MM.1S (cell line): ENCODE results near the gene FRMD6.

Experiments used
- DNase-seq: peaks from one replicate; pipeline ENCODE4 v3.0.0-alpha.2; 2015
- H2AFZ ChIP-seq: fragments of 300-600 bp; sonication (generic); 2 replicates; pipeline ENCODE4 v1.6.0; 2016; ENCODE audit warnings: antibody characterized with exemption, low read length
- H3F3A ChIP-seq: fragments of 300-600 bp; sonication (generic); 2 replicates; pipeline ENCODE4 v1.6.1; 2016; ENCODE audit warnings: mild to moderate bottlenecking, antibody characterized with exemption, low read length, moderate library complexity, mixed read lengths; ENCODE audit not compliant: insufficient read depth
- H3K27ac ChIP-seq: fragments of 300-600 bp; sonication (generic); 2 replicates; pipeline ENCODE4 v1.5.1; 2016; ENCODE audit warnings: mild to moderate bottlenecking, low read length
- H3K27me3 ChIP-seq: fragments of 300-600 bp; sonication (generic); replicated peaks from 2 replicates; pipeline ENCODE4 v1.6.0; 2016; ENCODE audit warnings: low read length; ENCODE audit not compliant: insufficient read depth
- H3K36me3 ChIP-seq: fragments of 300-600 bp; sonication (generic); replicated peaks from 2 replicates; pipeline ENCODE4 v1.6.1; 2016; ENCODE audit warnings: mild to moderate bottlenecking, low read length, mixed read lengths; ENCODE audit not compliant: insufficient read depth
- H3K4me1 ChIP-seq: fragments of 300-600 bp; sonication (generic); 2 replicates; pipeline ENCODE4 v1.6.1; 2016; ENCODE audit warnings: low read length, mixed read lengths
- H3K4me2 ChIP-seq: fragments of 300-600 bp; sonication (generic); 2 replicates; pipeline ENCODE4 v1.6.0; 2016; ENCODE audit warnings: low read depth, low read length
- H3K4me3 ChIP-seq: fragments of 300-600 bp; sonication (generic); 2 replicates; pipeline ENCODE4 v1.5.1; 2016; ENCODE audit warnings: low read length, mixed read lengths
- H3K79me2 ChIP-seq: fragments of 300-600 bp; sonication (generic); 2 replicates; pipeline ENCODE4 v1.6.1; 2016; ENCODE audit warnings: mixed run types, low read length, mixed read lengths
- H3K9ac ChIP-seq: fragments of 300-600 bp; sonication (generic); 2 replicates; pipeline ENCODE4 v1.6.1; 2016; ENCODE audit warnings: low read length, mixed read lengths
- H3K9me2 ChIP-seq: fragments of 300-600 bp; sonication (generic); replicated peaks from 2 replicates; pipeline ENCODE4 v1.6.1; 2016; ENCODE audit warnings: mild to moderate bottlenecking, low read length, mixed read lengths; ENCODE audit not compliant: insufficient read depth
- H3K9me3 ChIP-seq: fragments of 300-600 bp; sonication (generic); replicated peaks from 2 replicates; pipeline ENCODE4 v1.6.1; 2016; ENCODE audit warnings: mild to moderate bottlenecking, low read length, mixed read lengths; ENCODE audit not compliant: insufficient read depth
- H4K20me1 ChIP-seq: fragments of 300-600 bp; sonication (generic); 2 replicates; pipeline ENCODE4 v1.6.1; 2016; ENCODE audit warnings: mild to moderate bottlenecking, low read length, moderate library complexity, mixed read lengths; ENCODE audit not compliant: insufficient read depth
- CTCF ChIP-seq: fragments of 300-600 bp; sonication (generic); IDR thresholded peaks from 2 replicates; pipeline ENCODE4 v1.5.1; 2016; ENCODE audit warnings: antibody characterized with exemption, low read length, mixed read lengths
- EZH2 ChIP-seq: fragments of 300-600 bp; sonication (generic); optimal IDR thresholded peaks from 2 replicates; pipeline ENCODE3; 2017; ENCODE audit warnings: low read depth, mild to moderate bottlenecking, antibody characterized with exemption, low read length, mixed read lengths
- EZH2phosphoT487 ChIP-seq: fragments of 300-600 bp; sonication (generic); IDR thresholded peaks from 2 replicates; pipeline ENCODE4 v1.6.1; 2018; ENCODE audit warnings: antibody characterized with exemption, low read length

The FRMD6 gene

DNA sequence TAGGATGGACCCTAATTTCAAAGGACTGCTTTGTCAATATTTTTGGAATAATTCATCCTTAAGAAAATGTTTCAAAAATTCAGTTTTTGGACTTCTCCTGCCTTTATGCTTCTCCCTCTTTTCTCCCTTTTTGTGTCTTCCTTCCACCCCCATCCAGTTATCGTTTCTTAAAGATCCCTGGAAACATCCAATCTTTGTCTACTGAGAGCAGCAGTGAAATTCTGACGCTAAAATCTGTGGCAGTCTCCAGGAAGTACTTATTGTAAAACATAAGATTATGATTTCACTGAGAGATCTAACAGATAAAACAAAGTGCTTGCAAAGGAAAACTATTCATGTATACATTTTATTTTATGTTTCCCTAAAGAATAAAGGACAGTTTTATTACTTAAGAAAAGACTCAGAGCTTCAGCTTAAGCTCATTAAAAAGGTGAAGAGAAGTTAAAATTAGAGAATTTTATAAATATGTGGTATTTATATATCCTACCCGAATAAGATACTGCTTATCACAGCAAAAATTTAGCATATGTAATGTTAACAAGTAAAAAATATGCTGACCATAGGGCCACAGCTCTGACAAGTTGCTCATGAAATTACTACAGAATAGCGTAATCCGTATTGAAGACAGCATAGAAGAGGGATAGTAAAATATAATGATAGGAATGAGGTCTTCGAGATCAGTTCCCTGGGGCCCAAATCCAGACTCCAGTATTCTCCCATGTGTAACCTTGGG lies 6.9 kb downstream of the FRMD6 start:
- no peaks in the 10 kb centered on the region for H3F3A ChIP-seq
- H3K4me2 ChIP-seq, result no peak overlapping the region
- H3K27me3 ChIP-seq, result no peaks in the 10 kb centered on the region
- no peaks in the 10 kb centered on the region for H4K20me1 ChIP-seq
- H3K36me3 ChIP-seq, result no peaks in the 10 kb centered on the region
- TF ChIP-seq EZH2phosphoT487, result no peak
- no peak for TF ChIP-seq EZH2
- no peak for TF ChIP-seq CTCF
- no peak overlapping the region for H3K27ac ChIP-seq
- H3K79me2 ChIP-seq, result peaks cover 92% of the 10 kb centered on the region
- no peak for DNase-seq
- peaks cover 4% of the 10 kb centered on the region; the same call in 1 of the 2 replicates for H3K4me1 ChIP-seq
- no peak overlapping the region for H3K9ac ChIP-seq
- H3K9me3 ChIP-seq, result no peaks in the 10 kb centered on the region
- H3K4me3 ChIP-seq, result no peak overlapping the region
- H3K9me2 ChIP-seq, result no peaks in the 10 kb centered on the region
- no peak overlapping the region for H2AFZ ChIP-seq

GRCh38 chr14:51660741-51661140 lies 9.0 kb downstream of the FRMD6 start:
- H2AFZ ChIP-seq, result no peak overlapping the region
- H3K9ac ChIP-seq, result no peak overlapping the region
- H3K9me2 ChIP-seq, result no peaks in the 10 kb centered on the region
- H3K79me2 ChIP-seq, result peaks cover 92% of the 10 kb centered on the region
- H3K4me1 ChIP-seq, result no peaks in the 10 kb centered on the region
- H4K20me1 ChIP-seq, result no peaks in the 10 kb centered on the region
- no peak overlapping the region for H3K4me2 ChIP-seq
- no peak overlapping the region for H3K27ac ChIP-seq
- no peak overlapping the region for H3K4me3 ChIP-seq
- no peaks in the 10 kb centered on the region for H3K9me3 ChIP-seq
- DNase-seq, result no peak
- no peaks in the 10 kb centered on the region for H3K27me3 ChIP-seq
- no peaks in the 10 kb centered on the region for H3K36me3 ChIP-seq
- no peak for TF ChIP-seq EZH2
- H3F3A ChIP-seq, result no peaks in the 10 kb centered on the region

DNA sequence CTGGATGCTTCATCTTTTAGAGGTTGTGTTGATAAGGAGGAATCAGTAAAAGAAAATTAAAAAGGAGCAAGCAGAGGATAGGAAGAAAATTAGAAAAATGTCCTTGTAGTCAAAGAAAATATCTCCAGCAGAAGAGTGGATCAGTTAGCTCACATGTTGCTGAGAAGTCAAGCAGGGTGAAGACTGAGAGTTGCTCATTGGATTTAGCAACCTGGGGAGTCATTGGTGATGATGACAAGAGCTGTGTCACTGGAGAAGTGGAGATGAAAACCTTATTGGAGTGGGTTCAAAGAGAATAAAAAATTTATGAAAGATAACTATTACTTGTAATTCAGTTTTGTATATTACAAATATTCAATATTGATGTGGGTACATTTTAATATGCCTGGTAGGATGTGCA lies 9.8 kb downstream of the FRMD6 start:
- H3K27me3 ChIP-seq, result no peaks in the 10 kb centered on the region
- no peak overlapping the region for H3K9ac ChIP-seq
- no peak overlapping the region for H2AFZ ChIP-seq
- no peak overlapping the region for H3K4me2 ChIP-seq
- no peaks in the 10 kb centered on the region for H3K9me3 ChIP-seq
- no peaks in the 10 kb centered on the region for H3K4me1 ChIP-seq
- no peaks in the 10 kb centered on the region for H3F3A ChIP-seq
- H3K79me2 ChIP-seq, result peaks cover 93% of the 10 kb centered on the region
- H3K4me3 ChIP-seq, result no peak overlapping the region
- H3K27ac ChIP-seq, result no peak overlapping the region
- H4K20me1 ChIP-seq, result no peaks in the 10 kb centered on the region
- no peaks in the 10 kb centered on the region for H3K9me2 ChIP-seq
- no peaks in the 10 kb centered on the region for H3K36me3 ChIP-seq
- TF ChIP-seq CTCF (no peak), EZH2phosphoT487 (no peak), EZH2 (no peak)
- no peak for DNase-seq

DNA sequence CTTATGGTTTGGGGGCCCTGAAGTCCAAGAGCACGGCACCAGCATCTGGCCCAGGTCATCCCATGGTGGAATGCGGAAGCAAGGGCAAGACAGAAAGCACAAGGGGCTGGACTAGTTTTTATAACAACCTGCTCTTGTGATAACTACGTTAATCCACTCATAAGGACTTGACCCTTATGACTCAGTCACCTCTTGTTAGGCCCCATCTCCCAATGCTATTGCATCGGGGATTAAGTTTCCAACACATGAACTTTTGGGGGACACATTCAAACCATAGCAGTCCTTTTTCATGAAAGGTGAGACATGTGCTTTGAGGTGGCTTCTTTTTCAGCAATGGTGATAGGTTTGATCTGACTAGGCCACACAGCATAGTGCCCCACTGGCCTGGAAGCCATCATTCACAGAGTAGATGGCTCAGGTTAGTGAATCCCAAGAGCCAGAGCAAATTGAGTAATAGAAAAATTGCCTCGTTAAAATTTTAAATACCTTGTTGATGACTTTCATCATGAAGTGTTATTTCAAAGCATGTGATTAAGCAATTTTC lies 12.1 kb downstream of the FRMD6 start:
- peaks cover 85% of the 10 kb centered on the region for H3K79me2 ChIP-seq
- H3K27ac ChIP-seq, result no peak overlapping the region
- no peaks in the 10 kb centered on the region for H4K20me1 ChIP-seq
- no peak for DNase-seq
- H3K27me3 ChIP-seq, result no peaks in the 10 kb centered on the region
- H2AFZ ChIP-seq, result no peak overlapping the region
- H3K36me3 ChIP-seq, result no peaks in the 10 kb centered on the region
- no peak overlapping the region for H3K4me2 ChIP-seq
- no peaks in the 10 kb centered on the region for H3K4me1 ChIP-seq
- H3K4me3 ChIP-seq, result no peak overlapping the region
- H3K9me3 ChIP-seq, result no peaks in the 10 kb centered on the region
- TF ChIP-seq EZH2 (no peak), EZH2phosphoT487 (no peak), CTCF (no peak)
- H3F3A ChIP-seq, result no peaks in the 10 kb centered on the region
- no peak overlapping the region for H3K9ac ChIP-seq
- H3K9me2 ChIP-seq, result no peaks in the 10 kb centered on the region
